SK-MEL-5 (cell line): ENCODE data around the gene DPYSL5. TPM values are rescaled to one million over a fixed set of nuclear protein-coding genes. Genes with fewer than 3 reads are reported as not detected.
"Not testable (repeated sequence)": the region's sequence is repeated elsewhere in the genome, so short reads cannot be mapped to it uniquely, and the experiment has no call there.

Source experiments
- DNase-seq: peaks from one replicate; pipeline ENCODE4 v3.0.0-alpha.2; 2016; ENCODE audit warnings: low read depth, low spot score
- in situ Hi-C: cut with HindIII; loops from 2 replicates; pipeline ENCODE4 v1.10.0; 2016; ENCODE audit warnings: low sequenced_read_pairs, high pct_unique_total_duplicates, low pct_unique_long_range_greater_than_20kb
- total RNA-seq: library from RNA; depleted of rRNA; stranded (reverse); fragments of >200 nt; shearing (Covaris generic); gene quantifications from 2 replicates; pipeline ENCODE4 v1.2.3, GENCODE V29; 2014

Gene DPYSL5
- total RNA-seq, 1 experiment from 2014 or later: not detected

GRCh38 chr2:26860211-26860850, 12.4 kb downstream of the DPYSL5 start:
- no peak for DNase-seq
- in situ Hi-C loops: no loop called here

- in situ Hi-C loops: no loop called here
These were observed 13.8 kb downstream of the DPYSL5 start for GRCh38 chr2:26861610-26862224.

GRCh38 chr2:26864226-26864625, 16.3 kb downstream of the DPYSL5 start:
- in situ Hi-C loops: no loop called here
- no peak for DNase-seq

More at GRCh38 chr2:26861610-26862224, 13.8 kb downstream of the DPYSL5 start:
- no peak for DNase-seq

GRCh38 chr2:26864646-26865045, 16.7 kb downstream of the DPYSL5 start:
- in situ Hi-C loops: no loop called here
- DNase-seq: no peak

GRCh38 chr2:26870585-26871095, 22.7 kb downstream of the DPYSL5 start:
- no peak for DNase-seq
- in situ Hi-C loops: no loop called here

GRCh38 chr2:26873286-26873983, 25.5 kb downstream of the DPYSL5 start:
- in situ Hi-C loops: no loop called here
- no peak for DNase-seq

- in situ Hi-C loops: no loop called here
- no peak for DNase-seq
These were observed 26.6 kb downstream of the DPYSL5 start for GRCh38 chr2:26874514-26874913.

- DNase-seq: no peak
- in situ Hi-C loops: no loop called here
These were observed 27.2 kb downstream of the DPYSL5 start for GRCh38 chr2:26875065-26875634.

GRCh38 chr2:26875808-26876207, 27.9 kb downstream of the DPYSL5 start:
- in situ Hi-C loops: no loop called here

GRCh38 chr2:26876260-26876659, 28.3 kb downstream of the DPYSL5 start:
- no peak for DNase-seq
- in situ Hi-C loops: no loop called here

More at GRCh38 chr2:26875808-26876207, 27.9 kb downstream of the DPYSL5 start:
- no peak for DNase-seq

- in situ Hi-C loops: no loop called here
- DNase-seq: no peak
These were observed 29.3 kb downstream of the DPYSL5 start for GRCh38 chr2:26877276-26877675.

- in situ Hi-C loops: no loop called here
- DNase-seq: no peak
These were observed 32.2 kb downstream of the DPYSL5 start for GRCh38 chr2:26880161-26880560.

GRCh38 chr2:26880910-26881435, 33.0 kb downstream of the DPYSL5 start:
- in situ Hi-C loops: no loop called here
- no peak for DNase-seq

- DNase-seq, in situ Hi-C loops: not testable (repeated sequence)
These were observed 34.3 kb downstream of the DPYSL5 start for GRCh38 chr2:26882220-26882619.

GRCh38 chr2:26883956-26884355, 36.0 kb downstream of the DPYSL5 start:
- no peak for DNase-seq
- in situ Hi-C loops: no loop called here

- peak; percentile 17 for DNase-seq
- in situ Hi-C loops: no loop called here
These were observed 36.6 kb downstream of the DPYSL5 start for GRCh38 chr2:26884486-26884885.

GRCh38 chr2:26885651-26886329, 37.9 kb downstream of the DPYSL5 start:
- DNase-seq: no peak
- in situ Hi-C loops: no loop called here

- no peak for DNase-seq
- in situ Hi-C loops: no loop called here
These were observed 38.8 kb downstream of the DPYSL5 start for GRCh38 chr2:26886736-26887135.
